Uterus (tissue), 4 donors: Measurements from ENCODE around the gene CRK. TPM values are rescaled to one million over a fixed set of nuclear protein-coding genes. Genes with fewer than 3 reads are reported as not detected.

Experiments used
- DNase-seq, 2 donors: peaks; one replicate each; pipeline ENCODE4 v3.0.0-alpha.2; 2019 to 2020
- H3K27ac ChIP-seq, 2 donors: fragments of 200-600 bp; sonication (generic); 1 replicate in 1 of 2; 2 replicates in 1 of 2; pipeline ENCODE4 v1.5.1; 2016 to 2018
- H3K27me3 ChIP-seq, 2 donors: fragments of 200-600 bp; sonication (generic); one replicate each; pipeline ENCODE4 v1.5.1; 2018 to 2019; ENCODE audit warnings: control low read depth in 1 of 2
- H3K36me3 ChIP-seq, 2 donors: fragments of 200-600 bp; sonication (generic); one replicate each; pipeline ENCODE4 v1.5.1; 2019; ENCODE audit warnings: control low read depth in 1 of 2
- H3K4me1 ChIP-seq, 2 donors: fragments of 200-600 bp; sonication (generic); one replicate each; pipeline ENCODE4 v1.5.1; 2018 to 2019; ENCODE audit warnings: control low read depth in 1 of 2
- H3K4me3 ChIP-seq, 2 donors: fragments of 200-600 bp; sonication (generic); 1 replicate in 1 of 2; 2 replicates in 1 of 2; pipeline ENCODE4 v1.5.1; 2018 to 2019; ENCODE audit warnings: mild to moderate bottlenecking in 1 of 2
- H3K9me3 ChIP-seq, 2 donors: fragments of 200-600 bp; sonication (generic); one replicate each; pipeline ENCODE4 v1.5.1; 2019; ENCODE audit warnings: control low read depth in 1 of 2
- POLR2A ChIP-seq, 2 donors: fragments of 450-650 bp; IDR thresholded peaks; one replicate each; pipeline ENCODE4 v1.6.1; 2016; ENCODE audit warnings: antibody characterized with exemption in 2 of 2, mild to moderate bottlenecking in 1 of 2, moderate library complexity in 1 of 2
- intact Hi-C: fragments of 100-400 bp; cut with DNase I; formaldehyde crosslinking; loops from one replicate; pipeline ENCODE4 v1.15.1; 2023; ENCODE audit warnings: low total_unique reads
- total RNA-seq, 4 donors: library from RNA; depleted of rRNA in 3 of 4; stranded (reverse); fragments of >200 nt in 3 of 4; gene quantifications; one replicate each; pipeline versions ENCODE4 v1.1.0 to v1.2.4, GENCODE V29; 2014 to 2023
- TF ChIP-seq, protein P1 (sequence below), 4 experiments: fragments of 200-600 bp in 2 of 4; fragments of 450-650 bp in 2 of 4; sonication (generic) in 2 of 4; IDR thresholded peaks; one replicate each; pipeline ENCODE4 v1.5.1; 2016 to 2019; ENCODE audit warnings: antibody characterized with exemption in 4 of 4, mild to moderate bottlenecking in 2 of 4, moderate library complexity in 1 of 4
- donor health status: DM: yes; HTN: yes; CAD: no.

CRK gene
- total RNA-seq, 4 donors from 2014 or later = 34.6 to 118 (median 57.3) TPM

- no peak for DNase-seq
- intact Hi-C loops = no loop called here
- Histone ChIP-seq H3K27me3 (no peaks in the 10 kb centered on the region), H3K4me3 (no peak overlapping the region), H3K4me1 (peaks cover 15 to 36% of the 10 kb centered on the region in 2 donors), H3K9me3 (no peaks in the 10 kb centered on the region), H3K27ac (peak overlapping the region; percentile 74 to 83), H3K36me3 (no peaks in the 10 kb centered on the region)
- no peak for TF ChIP-seq POLR2A (IDR thresholded peaks at IDR 0.05)
Observed at GRCh38 chr17:1376061-1376460, 80.0 kb downstream of the CRK start.

GRCh38 chr17:1375615-1376014 lies 80.4 kb downstream of the CRK start:
- H3K27ac ChIP-seq = peak overlapping the region; percentile 74 to 83
- H3K36me3 ChIP-seq = no peaks in the 10 kb centered on the region
- H3K4me1 ChIP-seq = peaks cover 15 to 31% of the 10 kb centered on the region in 2 donors
- intact Hi-C loops = no loop called here
- DNase-seq = no peak
- H3K27me3 ChIP-seq = no peaks in the 10 kb centered on the region
- H3K9me3 ChIP-seq = no peaks in the 10 kb centered on the region
- no peak overlapping the region for H3K4me3 ChIP-seq
- no peak for TF ChIP-seq POLR2A (IDR thresholded peaks at IDR 0.05)

DNA sequence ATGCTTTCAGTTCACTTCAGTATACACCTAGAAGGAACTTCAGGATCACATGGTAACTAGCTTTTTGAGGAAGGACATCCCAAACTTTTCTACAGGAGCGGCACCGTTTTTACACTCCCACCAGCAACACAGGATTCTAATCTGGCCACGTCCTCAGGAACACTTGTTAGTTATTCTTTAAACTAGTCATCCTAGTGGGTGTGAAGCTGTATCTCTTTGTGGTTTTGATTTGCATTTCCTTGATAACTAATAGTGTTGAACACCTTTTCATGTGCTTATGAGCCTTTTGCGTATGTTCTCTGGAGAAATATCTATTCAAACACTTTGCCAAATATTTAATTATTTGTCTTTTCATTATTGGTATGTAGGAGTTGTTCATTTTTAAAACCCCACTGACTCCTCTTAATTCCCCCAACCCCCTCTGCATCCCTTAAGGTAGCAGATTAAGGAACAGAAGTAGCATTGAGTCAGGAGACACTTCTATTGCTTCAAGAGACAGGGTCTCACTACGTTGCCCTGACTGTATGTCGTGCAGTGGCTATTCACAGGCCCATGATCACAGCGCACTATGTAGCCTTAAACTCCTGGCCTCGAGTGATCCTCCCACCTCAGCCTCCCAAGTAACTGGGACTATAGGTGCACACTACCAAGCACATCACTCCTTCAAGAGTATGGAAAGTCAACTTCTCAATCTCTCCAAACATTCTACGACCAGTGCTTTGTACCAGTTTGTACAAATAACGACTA lies 81.4 kb downstream of the CRK start:
- DNase-seq = no peak
- peak overlapping the region; percentile 74 to 83 for H3K27ac ChIP-seq
- H3K4me1 ChIP-seq = peaks cover 15 to 25% of the 10 kb centered on the region in 2 donors
- peak overlapping the region in 1 of 2 donors; percentile 11 for H3K4me3 ChIP-seq
- TF ChIP-seq, protein P1, sequence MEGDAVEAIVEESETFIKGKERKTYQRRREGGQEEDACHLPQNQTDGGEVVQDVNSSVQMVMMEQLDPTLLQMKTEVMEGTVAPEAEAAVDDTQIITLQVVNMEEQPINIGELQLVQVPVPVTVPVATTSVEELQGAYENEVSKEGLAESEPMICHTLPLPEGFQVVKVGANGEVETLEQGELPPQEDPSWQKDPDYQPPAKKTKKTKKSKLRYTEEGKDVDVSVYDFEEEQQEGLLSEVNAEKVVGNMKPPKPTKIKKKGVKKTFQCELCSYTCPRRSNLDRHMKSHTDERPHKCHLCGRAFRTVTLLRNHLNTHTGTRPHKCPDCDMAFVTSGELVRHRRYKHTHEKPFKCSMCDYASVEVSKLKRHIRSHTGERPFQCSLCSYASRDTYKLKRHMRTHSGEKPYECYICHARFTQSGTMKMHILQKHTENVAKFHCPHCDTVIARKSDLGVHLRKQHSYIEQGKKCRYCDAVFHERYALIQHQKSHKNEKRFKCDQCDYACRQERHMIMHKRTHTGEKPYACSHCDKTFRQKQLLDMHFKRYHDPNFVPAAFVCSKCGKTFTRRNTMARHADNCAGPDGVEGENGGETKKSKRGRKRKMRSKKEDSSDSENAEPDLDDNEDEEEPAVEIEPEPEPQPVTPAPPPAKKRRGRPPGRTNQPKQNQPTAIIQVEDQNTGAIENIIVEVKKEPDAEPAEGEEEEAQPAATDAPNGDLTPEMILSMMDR (IDR thresholded peaks at IDR 0.05) = no peak
- H3K9me3 ChIP-seq = no peaks in the 10 kb centered on the region
- intact Hi-C loops = no loop called here
- H3K36me3 ChIP-seq = no peaks in the 10 kb centered on the region
- H3K27me3 ChIP-seq = no peaks in the 10 kb centered on the region

DNA sequence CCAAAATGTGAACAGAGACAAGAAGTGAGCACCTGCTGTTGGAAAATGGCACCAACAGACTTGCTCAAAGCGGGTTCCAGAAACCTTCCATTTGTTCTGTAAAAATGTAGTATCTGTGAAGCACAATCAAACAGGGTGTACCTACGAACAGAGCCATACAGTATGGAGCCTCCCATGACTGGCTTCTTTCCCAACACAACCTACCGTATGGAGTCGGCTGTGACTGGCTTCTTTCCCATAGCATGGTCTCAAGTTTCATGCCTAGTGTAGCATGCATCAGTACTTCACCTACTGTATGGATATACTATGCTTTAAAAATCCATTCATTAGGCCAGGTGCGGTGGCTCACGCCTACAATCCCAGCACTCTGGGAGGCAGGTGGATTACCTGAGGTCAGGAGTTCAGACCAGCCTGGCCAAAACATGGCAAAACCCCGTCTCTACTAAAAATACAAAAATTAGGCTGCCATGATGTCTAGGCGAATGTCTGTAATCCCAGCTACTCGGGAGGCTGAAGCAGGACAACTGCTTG lies 82.3 kb downstream of the CRK start:
- Histone ChIP-seq H3K27me3 (no peaks in the 10 kb centered on the region), H3K27ac (peak overlapping the region; percentile 74 to 83), H3K9me3 (no peaks in the 10 kb centered on the region), H3K4me1 (peaks cover 21 to 25% of the 10 kb centered on the region in 2 donors), H3K36me3 (no peaks in the 10 kb centered on the region), H3K4me3 (no peak overlapping the region)
- DNase-seq = no peak
- no peak for TF ChIP-seq POLR2A (IDR thresholded peaks at IDR 0.05)
- TF ChIP-seq, protein P1 (IDR thresholded peaks at IDR 0.05) = no peak
- intact Hi-C loops = no loop called here

- H3K27ac ChIP-seq = no peak overlapping the region
- H3K4me3 ChIP-seq = no peak overlapping the region
- intact Hi-C loops = no loop called here
- TF ChIP-seq, protein P1 (IDR thresholded peaks at IDR 0.05) = no peak
- TF ChIP-seq POLR2A (IDR thresholded peaks at IDR 0.05) = no peak
- H3K4me1 ChIP-seq = peaks cover 29 to 32% of the 10 kb centered on the region in 2 donors
- no peak for DNase-seq
- H3K27me3 ChIP-seq = no peaks in the 10 kb centered on the region
- no peaks in the 10 kb centered on the region for H3K9me3 ChIP-seq
- no peaks in the 10 kb centered on the region for H3K36me3 ChIP-seq
Observed at GRCh38 chr17:1372618-1373017, 83.4 kb downstream of the CRK start.

DNA sequence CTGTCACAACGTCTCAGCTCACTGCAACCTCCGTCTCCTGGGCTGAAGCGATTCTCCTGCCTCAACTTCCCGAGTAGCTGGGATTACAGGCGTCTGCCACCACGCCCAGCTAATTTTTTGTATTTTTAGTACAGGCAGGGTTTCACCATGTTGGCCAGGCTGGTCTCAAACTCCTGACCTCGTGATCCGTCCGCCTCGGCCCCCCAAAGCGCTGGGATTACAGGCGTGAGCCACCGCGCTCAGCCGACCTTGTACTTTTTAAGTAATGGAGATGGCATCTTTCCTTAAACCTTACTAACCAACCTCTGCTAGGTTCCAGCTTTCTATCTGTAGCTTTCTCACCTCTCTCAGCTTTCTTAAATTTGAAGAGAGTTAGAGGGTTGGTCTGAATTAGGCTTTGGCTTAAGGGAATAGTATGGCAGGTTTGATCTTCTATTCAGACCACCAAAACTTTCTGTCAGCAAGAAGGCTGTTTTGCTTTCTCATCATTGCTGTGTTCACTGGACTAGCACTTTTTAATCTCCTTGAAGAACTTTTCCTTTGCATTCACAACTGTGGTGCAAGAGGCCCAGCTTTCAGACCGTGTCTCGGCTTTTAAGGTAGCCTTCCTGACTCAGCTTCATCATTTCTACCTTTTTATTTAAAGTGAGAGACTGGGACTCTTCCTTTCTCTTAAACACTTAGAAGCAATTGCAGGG lies 84.0 kb downstream of the CRK start:
- H3K36me3 ChIP-seq = no peaks in the 10 kb centered on the region
- intact Hi-C loops = no loop called here
- peaks cover 30 to 35% of the 10 kb centered on the region in 2 donors for H3K4me1 ChIP-seq
- H3K4me3 ChIP-seq = no peak overlapping the region
- no peaks in the 10 kb centered on the region for H3K27me3 ChIP-seq
- TF ChIP-seq POLR2A (IDR thresholded peaks at IDR 0.05) = no peak
- TF ChIP-seq, protein P1 (IDR thresholded peaks at IDR 0.05) = no peak
- H3K27ac ChIP-seq = peak overlapping the region; percentile 21 to 34
- no peaks in the 10 kb centered on the region for H3K9me3 ChIP-seq
- no peak for DNase-seq
